Liver (tissue), 9 donors: Measurements from ENCODE around the gene CSMD2. TPM values are rescaled to one million over a fixed set of nuclear protein-coding genes. Genes with fewer than 3 reads are reported as not detected.

Source experiments
- DNase-seq: peaks from one replicate; pipeline ENCODE4 v3.0.0-alpha.2; 2017; ENCODE audit warnings: low spot score
- H3K27ac ChIP-seq, 2 donors: one replicate each; pipeline ENCODE4 v1.7.0; 2013; ENCODE audit warnings: inconsistent platforms in 2 of 2, low read length in 2 of 2, control low read depth in 1 of 2, low read depth in 1 of 2, mild to moderate bottlenecking in 1 of 2
- H3K27me3 ChIP-seq, 4 donors: one replicate each; pipeline versions ENCODE4 v1.6.1 to v1.7.0; 2013; ENCODE audit warnings: low read length in 3 of 4, inconsistent platforms in 1 of 4, mild to moderate bottlenecking in 1 of 4, moderate library complexity in 1 of 4; ENCODE audit not compliant: control insufficient read depth in 4 of 4, insufficient read depth in 4 of 4
- H3K36me3 ChIP-seq, 4 donors: one replicate each; pipeline versions ENCODE4 v1.6.1 to v1.7.0; 2013; ENCODE audit warnings: low read length in 3 of 4, mild to moderate bottlenecking in 3 of 4, low read depth in 1 of 4, moderate library complexity in 1 of 4; ENCODE audit not compliant: control insufficient read depth in 4 of 4, insufficient read depth in 3 of 4
- H3K4me1 ChIP-seq, 4 donors: one replicate each; pipeline versions ENCODE4 v1.6.1 to v1.7.0; 2013; ENCODE audit warnings: low read length in 3 of 4, mild to moderate bottlenecking in 3 of 4, moderate library complexity in 1 of 4; ENCODE audit not compliant: control insufficient read depth in 4 of 4, insufficient read depth in 4 of 4
- H3K4me3 ChIP-seq, 3 donors: one replicate each; pipeline versions ENCODE4 v1.6.1 to v1.7.0; 2013; ENCODE audit warnings: low read length in 3 of 3, control low read depth in 1 of 3, low read depth in 1 of 3, mild to moderate bottlenecking in 1 of 3
- H3K9ac ChIP-seq, 2 donors: one replicate each; pipeline ENCODE4 v1.7.0; 2013; ENCODE audit warnings: low read length in 2 of 2, mild to moderate bottlenecking in 2 of 2, moderate library complexity in 2 of 2, control low read depth in 1 of 2, low read depth in 1 of 2
- H3K9me3 ChIP-seq, 4 donors: one replicate each; pipeline versions ENCODE4 v1.6.1 to v1.7.0; 2013; ENCODE audit warnings: low read length in 3 of 4; ENCODE audit not compliant: control insufficient read depth in 4 of 4
- EGR1 ChIP-seq, 2 donors: IDR thresholded peaks; 2 replicates each; pipeline ENCODE4 v1.6.1; 2016 to 2018; ENCODE audit warnings: antibody characterized with exemption in 2 of 2, low read depth in 2 of 2
- FOXA2 ChIP-seq: IDR thresholded peaks from 2 replicates; pipeline ENCODE4 v1.6.1; 2016; ENCODE audit warnings: antibody characterized with exemption
- HNF4A ChIP-seq, 2 donors: conservative IDR thresholded peaks; 2 replicates each; pipeline ENCODE4 v1.6.1; 2016; ENCODE audit warnings: antibody characterized with exemption in 2 of 2, mild to moderate bottlenecking in 2 of 2
- HNF4G ChIP-seq: IDR thresholded peaks from 2 replicates; pipeline ENCODE4 v1.6.1; 2016; ENCODE audit warnings: antibody characterized with exemption
- JUND ChIP-seq, 2 donors: IDR thresholded peaks; 2 replicates each; pipeline ENCODE4 v1.6.1; 2016; ENCODE audit warnings: antibody characterized with exemption in 2 of 2
- NR2F2 ChIP-seq: IDR thresholded peaks from 2 replicates; pipeline ENCODE4 v1.6.1; 2016; ENCODE audit warnings: antibody characterized with exemption
- RAD21 ChIP-seq, 2 donors: IDR thresholded peaks; 2 replicates each; pipeline ENCODE4 v1.6.1; 2016; ENCODE audit warnings: antibody characterized with exemption in 2 of 2, mild to moderate bottlenecking in 2 of 2
- SP1 ChIP-seq: IDR thresholded peaks from 2 replicates; pipeline ENCODE4 v1.6.1; 2018; ENCODE audit warnings: antibody characterized with exemption, mild to moderate bottlenecking
- YY1 ChIP-seq: IDR thresholded peaks from 2 replicates; pipeline ENCODE4 v1.6.1; 2016; ENCODE audit warnings: antibody characterized with exemption, mild to moderate bottlenecking
- WGBS: extraction: QIAGEN DNeasy Blood & Tissue Kit; methylation state at CpG from one replicate; pipeline ENCODE4 v1.1.7; 2013; 5-methylcytosine and 5-hydroxymethylcytosine counted together
- polyA plus RNA-seq, 2 donors: library from polyadenylated mRNA; stranded (reverse) in 1 of 2; unstranded in 1 of 2; fragments of 200-250 nt in 1 of 2; fragments of >200 nt in 1 of 2; fragmentation: Nextera tagmentation in 1 of 2; extraction: Ambion mirVana in 1 of 2; gene quantifications; one replicate each; pipeline versions ENCODE4 v1.2.1 to v1.2.3, GENCODE V29; 2013 to 2015
- total RNA-seq, 2 donors: library from RNA; depleted of rRNA; stranded (reverse); fragments of >200 nt; gene quantifications; one replicate each; pipeline ENCODE4 v1.2.3, GENCODE V29; 2014
- TF ChIP-seq, protein P1 (sequence below): IDR thresholded peaks from 2 replicates; pipeline ENCODE4 v1.6.1; 2016; ENCODE audit warnings: antibody characterized with exemption
- TF ChIP-seq, protein P2 (sequence below): fragments of 150-350 bp; IDR thresholded peaks from 2 replicates; pipeline ENCODE4 v1.5.1; 2017; ENCODE audit warnings: improper control_type of control experiment, low read depth, low read length; ENCODE audit not compliant: missing input control
- TF ChIP-seq, protein P3 (sequence below): IDR thresholded peaks from 2 replicates; pipeline ENCODE4 v1.6.1; 2016; ENCODE audit warnings: antibody characterized with exemption
- TF ChIP-seq, protein P4 (sequence below): IDR thresholded peaks from 2 replicates; pipeline ENCODE4 v1.6.1; 2016; ENCODE audit warnings: antibody characterized with exemption, mild to moderate bottlenecking
- donor health status: healthy.
- donor health status: healthy.
- donor health status: healthy.
- donor health status: healthy.
- donor health status: healthy.

Gene CSMD2
- total and polyA plus RNA-seq, 4 donors, result 0.08 to 0.09 TPM; not detected in 2

DNA sequence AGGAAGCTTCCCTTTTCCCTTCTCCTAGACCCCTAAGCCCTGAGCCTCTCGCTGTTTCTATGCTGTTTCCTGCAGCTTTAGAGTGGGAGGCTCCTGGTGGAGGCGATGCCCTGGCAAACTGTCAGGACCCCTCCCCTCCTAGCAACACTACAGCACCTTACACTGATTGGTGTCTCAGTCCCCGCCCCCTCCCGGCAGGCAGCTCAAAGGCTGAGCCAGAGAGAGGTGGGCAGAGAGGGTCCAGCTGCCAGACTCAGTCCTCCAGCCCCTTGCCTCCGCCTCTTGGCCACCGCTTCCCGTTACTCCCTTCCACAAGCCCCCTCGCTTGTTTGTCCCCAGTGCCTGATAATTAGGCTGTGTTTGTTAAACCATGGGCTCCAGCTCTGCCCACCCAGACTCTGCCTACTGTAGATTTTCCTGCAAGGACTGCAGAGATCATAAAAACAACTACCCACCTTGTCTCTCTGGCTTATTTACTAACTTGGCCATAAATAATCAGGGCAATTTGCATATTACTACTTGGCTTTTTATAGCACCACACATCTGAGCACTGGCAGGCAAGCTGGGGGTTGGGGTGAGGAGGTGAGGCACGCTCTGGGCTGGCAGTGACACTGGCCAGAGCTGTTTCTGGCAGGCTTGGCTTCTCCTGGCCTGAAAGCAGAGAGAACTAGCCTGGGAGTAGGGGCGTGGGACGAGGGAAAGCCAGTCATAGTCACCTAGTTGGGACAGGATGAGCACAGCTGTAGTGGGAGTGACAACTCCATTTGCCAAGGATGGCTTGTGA lies 107.5 kb downstream of the CSMD2 start:
- no peak overlapping the region for H3K9ac ChIP-seq
- H3K9me3 ChIP-seq, result no peaks in the 10 kb centered on the region
- H3K27ac ChIP-seq, result no peak overlapping the region
- no peaks in the 10 kb centered on the region for H3K36me3 ChIP-seq
- DNase-seq, result no peak
- TF ChIP-seq, protein P1, sequence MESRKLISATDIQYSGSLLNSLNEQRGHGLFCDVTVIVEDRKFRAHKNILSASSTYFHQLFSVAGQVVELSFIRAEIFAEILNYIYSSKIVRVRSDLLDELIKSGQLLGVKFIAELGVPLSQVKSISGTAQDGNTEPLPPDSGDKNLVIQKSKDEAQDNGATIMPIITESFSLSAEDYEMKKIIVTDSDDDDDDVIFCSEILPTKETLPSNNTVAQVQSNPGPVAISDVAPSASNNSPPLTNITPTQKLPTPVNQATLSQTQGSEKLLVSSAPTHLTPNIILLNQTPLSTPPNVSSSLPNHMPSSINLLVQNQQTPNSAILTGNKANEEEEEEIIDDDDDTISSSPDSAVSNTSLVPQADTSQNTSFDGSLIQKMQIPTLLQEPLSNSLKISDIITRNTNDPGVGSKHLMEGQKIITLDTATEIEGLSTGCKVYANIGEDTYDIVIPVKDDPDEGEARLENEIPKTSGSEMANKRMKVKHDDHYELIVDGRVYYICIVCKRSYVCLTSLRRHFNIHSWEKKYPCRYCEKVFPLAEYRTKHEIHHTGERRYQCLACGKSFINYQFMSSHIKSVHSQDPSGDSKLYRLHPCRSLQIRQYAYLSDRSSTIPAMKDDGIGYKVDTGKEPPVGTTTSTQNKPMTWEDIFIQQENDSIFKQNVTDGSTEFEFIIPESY, result no peak
- TF ChIP-seq HNF4A (conservative IDR thresholded peaks at IDR 0.05) (no peak), EGR1 (IDR thresholded peaks at IDR 0.05; ENCODE audit: low read depth in 2 of 2) (no peak), FOXA2 (no peak), YY1 (no peak), SP1 (no peak), JUND (IDR thresholded peaks at IDR 0.05) (no peak), RAD21 (IDR thresholded peaks at IDR 0.05) (no peak), NR2F2 (no peak), HNF4G (no peak)
- TF ChIP-seq, protein P2, sequence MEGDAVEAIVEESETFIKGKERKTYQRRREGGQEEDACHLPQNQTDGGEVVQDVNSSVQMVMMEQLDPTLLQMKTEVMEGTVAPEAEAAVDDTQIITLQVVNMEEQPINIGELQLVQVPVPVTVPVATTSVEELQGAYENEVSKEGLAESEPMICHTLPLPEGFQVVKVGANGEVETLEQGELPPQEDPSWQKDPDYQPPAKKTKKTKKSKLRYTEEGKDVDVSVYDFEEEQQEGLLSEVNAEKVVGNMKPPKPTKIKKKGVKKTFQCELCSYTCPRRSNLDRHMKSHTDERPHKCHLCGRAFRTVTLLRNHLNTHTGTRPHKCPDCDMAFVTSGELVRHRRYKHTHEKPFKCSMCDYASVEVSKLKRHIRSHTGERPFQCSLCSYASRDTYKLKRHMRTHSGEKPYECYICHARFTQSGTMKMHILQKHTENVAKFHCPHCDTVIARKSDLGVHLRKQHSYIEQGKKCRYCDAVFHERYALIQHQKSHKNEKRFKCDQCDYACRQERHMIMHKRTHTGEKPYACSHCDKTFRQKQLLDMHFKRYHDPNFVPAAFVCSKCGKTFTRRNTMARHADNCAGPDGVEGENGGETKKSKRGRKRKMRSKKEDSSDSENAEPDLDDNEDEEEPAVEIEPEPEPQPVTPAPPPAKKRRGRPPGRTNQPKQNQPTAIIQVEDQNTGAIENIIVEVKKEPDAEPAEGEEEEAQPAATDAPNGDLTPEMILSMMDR, result no peak
- TF ChIP-seq, protein P3, sequence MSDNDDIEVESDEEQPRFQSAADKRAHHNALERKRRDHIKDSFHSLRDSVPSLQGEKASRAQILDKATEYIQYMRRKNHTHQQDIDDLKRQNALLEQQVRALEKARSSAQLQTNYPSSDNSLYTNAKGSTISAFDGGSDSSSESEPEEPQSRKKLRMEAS, result no peak
- TF ChIP-seq, protein P4, sequence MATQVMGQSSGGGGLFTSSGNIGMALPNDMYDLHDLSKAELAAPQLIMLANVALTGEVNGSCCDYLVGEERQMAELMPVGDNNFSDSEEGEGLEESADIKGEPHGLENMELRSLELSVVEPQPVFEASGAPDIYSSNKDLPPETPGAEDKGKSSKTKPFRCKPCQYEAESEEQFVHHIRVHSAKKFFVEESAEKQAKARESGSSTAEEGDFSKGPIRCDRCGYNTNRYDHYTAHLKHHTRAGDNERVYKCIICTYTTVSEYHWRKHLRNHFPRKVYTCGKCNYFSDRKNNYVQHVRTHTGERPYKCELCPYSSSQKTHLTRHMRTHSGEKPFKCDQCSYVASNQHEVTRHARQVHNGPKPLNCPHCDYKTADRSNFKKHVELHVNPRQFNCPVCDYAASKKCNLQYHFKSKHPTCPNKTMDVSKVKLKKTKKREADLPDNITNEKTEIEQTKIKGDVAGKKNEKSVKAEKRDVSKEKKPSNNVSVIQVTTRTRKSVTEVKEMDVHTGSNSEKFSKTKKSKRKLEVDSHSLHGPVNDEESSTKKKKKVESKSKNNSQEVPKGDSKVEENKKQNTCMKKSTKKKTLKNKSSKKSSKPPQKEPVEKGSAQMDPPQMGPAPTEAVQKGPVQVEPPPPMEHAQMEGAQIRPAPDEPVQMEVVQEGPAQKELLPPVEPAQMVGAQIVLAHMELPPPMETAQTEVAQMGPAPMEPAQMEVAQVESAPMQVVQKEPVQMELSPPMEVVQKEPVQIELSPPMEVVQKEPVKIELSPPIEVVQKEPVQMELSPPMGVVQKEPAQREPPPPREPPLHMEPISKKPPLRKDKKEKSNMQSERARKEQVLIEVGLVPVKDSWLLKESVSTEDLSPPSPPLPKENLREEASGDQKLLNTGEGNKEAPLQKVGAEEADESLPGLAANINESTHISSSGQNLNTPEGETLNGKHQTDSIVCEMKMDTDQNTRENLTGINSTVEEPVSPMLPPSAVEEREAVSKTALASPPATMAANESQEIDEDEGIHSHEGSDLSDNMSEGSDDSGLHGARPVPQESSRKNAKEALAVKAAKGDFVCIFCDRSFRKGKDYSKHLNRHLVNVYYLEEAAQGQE, result no peak
- H3K4me3 ChIP-seq, result no peak overlapping the region
- peaks cover 0 to 4% (median 0%) of the 10 kb centered on the region in 4 donors for H3K27me3 ChIP-seq
- H3K4me1 ChIP-seq, result no peaks in the 10 kb centered on the region
- 42% methylated on average over 11 of the region's 11 CpGs for WGBS

DNA sequence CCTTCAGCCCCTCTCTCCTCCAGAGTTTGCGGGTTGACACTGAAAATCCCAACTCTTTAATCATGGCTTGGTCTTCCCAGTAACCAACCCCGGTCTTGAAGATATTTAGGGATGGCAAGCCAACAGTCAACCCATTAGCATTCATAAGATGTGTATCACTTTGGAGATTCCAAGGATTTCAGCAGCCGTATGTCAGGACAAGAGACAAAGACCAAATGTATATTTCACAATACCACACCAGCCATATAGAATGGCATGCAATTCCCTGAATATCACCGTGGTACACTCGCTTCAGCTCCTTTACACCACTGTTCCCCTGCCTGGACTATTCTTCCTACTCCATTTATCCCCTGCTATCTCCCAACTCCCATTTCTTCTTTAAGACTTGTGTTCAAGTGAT lies 109.2 kb downstream of the CSMD2 start:
- H3K4me1 ChIP-seq, result no peaks in the 10 kb centered on the region
- TF ChIP-seq EGR1 (IDR thresholded peaks at IDR 0.05; ENCODE audit: low read depth in 2 of 2), result no peak
- DNase-seq, result no peak
- no peak overlapping the region for H3K27ac ChIP-seq
- H3K9me3 ChIP-seq, result no peaks in the 10 kb centered on the region
- peaks cover 0 to 4% (median 0%) of the 10 kb centered on the region in 4 donors for H3K27me3 ChIP-seq
- H3K36me3 ChIP-seq, result no peaks in the 10 kb centered on the region
- H3K9ac ChIP-seq, result no peak overlapping the region
- no peak overlapping the region for H3K4me3 ChIP-seq
- WGBS, result 92% methylated on average over 5 of the region's 5 CpGs
